ENCODE results near the gene MYRIP. TPM values are rescaled to one million over a fixed set of nuclear protein-coding genes. Genes with fewer than 3 reads are reported as not detected.

Gene MYRIP
- polyA plus RNA-seq, 1 of the 3 experiments (the other 2 are of a cell fraction): 1.2 TPM

GRCh38 chr3:40290396-40290795 lies 481.0 kb downstream of the MYRIP start:
- Histone ChIP-seq H3K27ac (ENCODE audit: low read depth in 2 of 2, low read length in 1 of 2) (no peak overlapping the region), H3K79me2 (ENCODE audit: insufficient read depth) (no peaks in the 10 kb centered on the region), H3K4me1 (ENCODE audit: control insufficient read depth in 1 of 2, insufficient read depth in 2 of 2, low read depth in 1 of 2, low read length in 1 of 2) (peaks cover 0 to 3% of the 10 kb centered on the region in 2 experiments; a peak in 1 of 4 replicates), H4K20me1 (ENCODE audit: insufficient read depth) (no peaks in the 10 kb centered on the region), H3K4me3 (ENCODE audit: low read depth in 2 of 2, low read length in 1 of 2) (no peak overlapping the region), H3F3A (replicated peaks; ENCODE audit: insufficient read depth) (no peaks in the 10 kb centered on the region), H3K9me2 (no peaks in the 10 kb centered on the region), H2AFZ (ENCODE audit: low read depth) (no peak overlapping the region), H3K4me2 (no peak overlapping the region), H3K36me3 (replicated peaks in 1 of 2; ENCODE audit: control insufficient read depth in 1 of 2, insufficient read depth in 2 of 2, low read length in 1 of 2) (no peaks in the 10 kb centered on the region), H3K9ac (no peak overlapping the region), H3K9me3 (no peaks in the 10 kb centered on the region), H3K27me3 (ENCODE audit: insufficient read depth) (no peaks in the 10 kb centered on the region)
- POLR2A ChIA-PET: no interaction called here
- TF ChIP-seq EP300 (IDR thresholded peaks at IDR 0.05; ENCODE audit: borderline replicate concordance in 1 of 2, low read depth in 1 of 2, low read length in 1 of 2) (no peak), RAD21 (IDR thresholded peaks at IDR 0.05; ENCODE audit: low read length) (no peak)
- DNase-seq: no peak
- 70% methylated on average over 6 of the region's 6 CpGs for WGBS (ENCODE audit: low lambda C conversion rate)
- CTCF ChIA-PET: interaction anchor here (0.6 to 2.2 kb wide), 2 partner anchors 19 to 27 kb away, joined by 3 to 7 read pairs; partner anchors contain the start of gene EIF1B

DNA sequence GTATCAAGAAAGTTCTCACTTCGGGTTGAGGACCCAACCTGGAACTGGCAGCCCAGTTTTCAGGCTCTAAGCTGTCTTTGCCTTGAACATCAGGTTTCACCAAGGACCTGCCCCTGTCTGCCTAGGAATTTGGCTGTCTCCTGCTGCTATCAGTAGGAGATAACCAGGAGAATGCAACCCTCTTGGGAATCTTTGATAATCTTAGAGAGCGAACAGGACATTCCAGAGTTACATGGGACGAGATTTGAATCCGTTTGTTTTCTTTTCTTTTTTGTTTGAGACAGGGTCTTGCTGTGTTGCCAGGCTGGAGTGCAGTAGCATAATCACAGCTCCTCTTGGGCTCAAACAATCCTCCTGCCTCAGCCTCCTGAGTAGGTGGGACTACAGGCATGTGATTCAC lies 482.1 kb downstream of the MYRIP start:
- no peaks in the 10 kb centered on the region for H3F3A ChIP-seq (replicated peaks; ENCODE audit: insufficient read depth)
- no peak overlapping the region for H3K4me3 ChIP-seq (ENCODE audit: low read depth in 2 of 2, low read length in 1 of 2)
- no peak overlapping the region for H3K9ac ChIP-seq
- H4K20me1 ChIP-seq (ENCODE audit: insufficient read depth): no peaks in the 10 kb centered on the region
- H3K79me2 ChIP-seq (ENCODE audit: insufficient read depth): no peaks in the 10 kb centered on the region
- WGBS (ENCODE audit: low lambda C conversion rate): 72% methylated on average over 4 of the region's 4 CpGs
- H3K9me3 ChIP-seq: no peaks in the 10 kb centered on the region
- H3K27ac ChIP-seq (ENCODE audit: low read depth in 2 of 2, low read length in 1 of 2): no peak overlapping the region
- ChIA-PET CTCF (interaction anchor here (2.2 kb wide), 1 partner anchor 18 kb away, joined by 7 read pairs; the partner anchor contains the start of gene EIF1B), POLR2A (no interaction called here)
- H3K9me2 ChIP-seq: no peaks in the 10 kb centered on the region
- H3K4me2 ChIP-seq: no peak overlapping the region
- H2AFZ ChIP-seq (ENCODE audit: low read depth): no peak overlapping the region
- peaks cover 0 to 3% of the 10 kb centered on the region in 2 experiments; a peak in 1 of 4 replicates for H3K4me1 ChIP-seq (ENCODE audit: control insufficient read depth in 1 of 2, insufficient read depth in 2 of 2, low read depth in 1 of 2, low read length in 1 of 2)
- H3K27me3 ChIP-seq (ENCODE audit: insufficient read depth): no peaks in the 10 kb centered on the region
- TF ChIP-seq POLR2AphosphoS5 (IDR thresholded peaks at IDR 0.05; ENCODE audit: low read depth, low read length) (no peak), RCOR1 (IDR thresholded peaks at IDR 0.05; ENCODE audit: low read length) (no peak), MEF2A (IDR thresholded peaks at IDR 0.05; ENCODE audit: borderline replicate concordance, low read depth) (no peak), TAF1 (IDR thresholded peaks at IDR 0.05; ENCODE audit: borderline replicate concordance, low read depth, low read length) (no peak), USF1 (IDR thresholded peaks at IDR 0.05; ENCODE audit: borderline replicate concordance, low read depth) (no peak), SIN3A (IDR thresholded peaks at IDR 0.05; ENCODE audit: borderline replicate concordance, low read depth, low read length) (no peak), FOSL2 (IDR thresholded peaks at IDR 0.05; ENCODE audit: borderline replicate concordance, low read depth) (no peak), NFIC (IDR thresholded peaks at IDR 0.05; ENCODE audit: borderline replicate concordance) (no peak), MXI1 (IDR thresholded peaks at IDR 0.05; ENCODE audit: low read depth, low read length) (no peak), MAX (IDR thresholded peaks at IDR 0.05; ENCODE audit: low read depth) (no peak), GATA2 (CRISPR knock-in tag; IDR thresholded peaks at IDR 0.05) (no peak)
- H3K36me3 ChIP-seq (replicated peaks in 1 of 2; ENCODE audit: control insufficient read depth in 1 of 2, insufficient read depth in 2 of 2, low read length in 1 of 2): no peaks in the 10 kb centered on the region
- DNase-seq: no peak

Data from SK-N-SH (cell line).